ENCODE results near the gene SOWAHA. TPM values are rescaled to one million over a fixed set of nuclear protein-coding genes. Genes with fewer than 3 reads are reported as not detected.

SOWAHA gene
- total RNA-seq, 4 donors from 2014 or later: 0.27 to 0.87 TPM; not detected in 2

- H3K27ac ChIP-seq: no peak overlapping the region
- peaks cover 2% of the 10 kb centered on the region for H3K27me3 ChIP-seq
- H3K36me3 ChIP-seq: no peaks in the 10 kb centered on the region
- no peak for TF ChIP-seq CTCF (IDR thresholded peaks at IDR 0.05)
- no peak for TF ChIP-seq POLR2AphosphoS5 (IDR thresholded peaks at IDR 0.05)
- TF ChIP-seq POLR2A (IDR thresholded peaks at IDR 0.05): no peak
- no peak for TF ChIP-seq EP300 (IDR thresholded peaks at IDR 0.05)
- 19 to 30% methylated on average over 4 to 5 of the region's 5 CpGs for WGBS, 2 donors (ENCODE audit: low coverage in 1 of 2)
- no peak overlapping the region for H3K4me3 ChIP-seq
- peaks cover 0 to 10% (median 0%) of the 10 kb centered on the region in 3 donors for H3K4me1 ChIP-seq
- ATAC-seq: no peak
- no peaks in the 10 kb centered on the region for H3K9me3 ChIP-seq
Observed at GRCh38 chr5:132785365-132785764, 27.7 kb upstream of the SOWAHA start.

DNA sequence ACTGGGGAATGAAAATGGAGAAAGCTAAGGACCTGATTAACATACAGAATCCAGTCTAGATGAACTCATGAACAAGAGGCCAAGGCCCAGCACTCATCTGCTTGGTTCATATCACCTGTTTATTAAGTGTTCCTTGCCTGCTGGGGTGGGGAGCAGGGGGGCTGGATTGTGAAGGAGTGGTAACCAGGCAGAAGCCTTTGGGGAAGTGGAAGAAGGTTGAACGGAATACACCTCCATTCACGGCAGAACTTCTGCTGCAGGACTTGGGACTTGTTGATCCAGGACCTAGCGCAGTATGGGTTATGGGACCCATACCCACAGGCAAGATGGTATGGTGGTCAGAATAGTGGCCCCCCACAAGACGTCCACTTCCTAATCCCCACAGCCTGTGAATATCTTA is 27.2 kb upstream of the SOWAHA start:
- Histone ChIP-seq H3K4me1 (peaks cover 0 to 10% (median 0%) of the 10 kb centered on the region in 3 donors), H3K27me3 (peaks cover 3% of the 10 kb centered on the region), H3K27ac (no peak overlapping the region), H3K36me3 (no peaks in the 10 kb centered on the region), H3K9me3 (no peaks in the 10 kb centered on the region), H3K4me3 (no peak overlapping the region)
- WGBS, 2 donors (ENCODE audit: low coverage in 1 of 2): 60 to 100% methylated on average over 1 of the region's 4 CpGs
- TF ChIP-seq EP300 (IDR thresholded peaks at IDR 0.05): no peak
- no peak for TF ChIP-seq POLR2AphosphoS5 (IDR thresholded peaks at IDR 0.05)
- no peak for TF ChIP-seq CTCF (IDR thresholded peaks at IDR 0.05)
- no peak for TF ChIP-seq POLR2A (IDR thresholded peaks at IDR 0.05)
- ATAC-seq: no peak

GRCh38 chr5:132787076-132787475 is 26.0 kb upstream of the SOWAHA start:
- ATAC-seq: no peak
- Histone ChIP-seq H3K27me3 (peaks cover 3% of the 10 kb centered on the region), H3K4me1 (peaks cover 0 to 10% (median 0%) of the 10 kb centered on the region in 3 donors), H3K4me3 (no peak overlapping the region), H3K27ac (no peak overlapping the region), H3K36me3 (no peaks in the 10 kb centered on the region), H3K9me3 (no peaks in the 10 kb centered on the region)
- WGBS, 2 donors (ENCODE audit: low coverage in 1 of 2): 100% methylated on average over 1 of the region's 1 CpG
- TF ChIP-seq POLR2AphosphoS5 (IDR thresholded peaks at IDR 0.05): no peak
- no peak for TF ChIP-seq POLR2A (IDR thresholded peaks at IDR 0.05)
- TF ChIP-seq CTCF (IDR thresholded peaks at IDR 0.05): no peak
- TF ChIP-seq EP300 (IDR thresholded peaks at IDR 0.05): no peak

- WGBS, 2 donors (ENCODE audit: low coverage in 1 of 2): 100% methylated on average over 1 of the region's 1 CpG
- TF ChIP-seq CTCF (IDR thresholded peaks at IDR 0.05) (no peak), POLR2AphosphoS5 (IDR thresholded peaks at IDR 0.05) (no peak), POLR2A (IDR thresholded peaks at IDR 0.05) (no peak)
- Histone ChIP-seq H3K4me3 (no peak overlapping the region), H3K36me3 (no peaks in the 10 kb centered on the region), H3K27me3 (peaks cover 9% of the 10 kb centered on the region), H3K4me1 (peaks cover 0 to 10% (median 0%) of the 10 kb centered on the region in 3 donors), H3K27ac (no peak overlapping the region), H3K9me3 (no peaks in the 10 kb centered on the region)
- ATAC-seq: no peak
Observed at GRCh38 chr5:132788508-132788907, 24.6 kb upstream of the SOWAHA start.

DNA sequence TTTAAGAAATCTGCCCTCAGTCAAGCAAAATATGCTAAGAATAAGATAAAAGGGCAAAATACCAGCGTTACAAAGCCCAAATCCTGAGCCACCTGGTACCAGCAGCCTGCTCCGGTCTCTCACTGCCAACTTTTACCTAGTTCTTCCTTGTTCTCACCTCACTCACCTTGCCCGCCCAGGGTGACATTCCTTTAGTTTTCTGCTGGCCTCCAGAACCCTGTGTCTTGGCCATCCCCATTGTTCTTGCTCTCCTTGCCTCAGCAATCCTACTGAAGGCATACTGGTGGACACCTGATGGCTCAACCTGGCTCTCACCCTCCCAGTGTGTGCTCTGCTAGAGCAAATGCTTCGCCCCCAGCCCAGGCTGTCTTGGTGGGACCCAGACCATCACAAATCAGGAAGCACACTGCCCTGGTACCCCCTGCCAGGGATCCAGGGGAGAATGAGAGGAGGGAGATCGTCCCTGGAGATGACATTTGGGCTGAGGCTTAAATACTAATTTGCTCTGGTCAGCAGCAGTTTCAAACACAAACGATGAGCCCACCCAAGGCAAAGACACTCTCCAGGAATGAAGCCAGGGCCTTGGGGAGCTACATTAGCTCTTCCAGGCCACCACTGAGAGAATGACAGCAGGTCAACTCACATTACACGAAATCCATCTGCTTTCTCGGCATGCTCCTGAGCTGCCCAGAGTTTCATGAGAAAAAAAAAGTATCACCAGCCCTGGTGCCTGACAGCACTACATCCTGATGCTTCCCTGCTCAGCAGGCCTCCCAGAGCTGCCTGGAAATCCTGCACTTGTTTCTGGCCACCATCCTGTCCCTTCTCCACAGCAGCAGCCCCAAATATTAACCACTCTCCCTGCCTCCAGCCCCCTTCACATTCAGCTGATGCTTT is 23.9 kb upstream of the SOWAHA start:
- 78 to 93% methylated on average over 3 to 7 of the region's 8 CpGs for WGBS, 2 donors (ENCODE audit: low coverage in 1 of 2)
- Histone ChIP-seq H3K36me3 (no peaks in the 10 kb centered on the region), H3K9me3 (no peaks in the 10 kb centered on the region), H3K4me3 (no peak overlapping the region), H3K4me1 (peaks cover 0 to 10% (median 0%) of the 10 kb centered on the region in 3 donors), H3K27me3 (peaks cover 11% of the 10 kb centered on the region), H3K27ac (no peak overlapping the region)
- ATAC-seq: no peak
- TF ChIP-seq CTCF (IDR thresholded peaks at IDR 0.05): no peak
